Non-pigmented ciliary epithelial cell (primary cell): ENCODE data around the gene UBN1.

Source experiments
- DNase-seq: peaks from one replicate; pipeline ENCODE4 v3.0.0-alpha.2; 2010; ENCODE audit warnings: low read depth

Gene UBN1

GRCh38 chr16:4825196-4825595, 22.1 kb upstream of the UBN1 start:
- no peak for DNase-seq

DNA sequence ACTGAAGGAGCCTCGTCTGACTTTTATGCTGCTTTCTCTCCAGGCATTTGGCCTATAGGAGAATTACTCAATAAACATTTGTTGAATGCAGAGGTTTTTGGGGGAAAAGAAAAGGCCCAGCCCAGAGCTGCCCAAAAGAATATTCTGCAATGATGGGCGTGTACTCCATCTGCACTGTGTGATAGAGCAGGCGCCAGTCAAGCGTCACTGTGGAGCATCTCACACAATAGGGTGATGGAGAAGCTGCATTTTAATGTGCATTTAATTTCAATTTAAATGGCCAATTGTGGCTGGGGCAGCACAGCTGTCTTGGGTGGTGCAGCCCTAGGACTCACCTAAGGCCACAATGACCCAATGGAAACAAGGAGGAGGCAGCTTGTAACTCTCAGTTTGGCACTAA, 20.8 kb upstream of the UBN1 start:
- DNase-seq: no peak

DNA sequence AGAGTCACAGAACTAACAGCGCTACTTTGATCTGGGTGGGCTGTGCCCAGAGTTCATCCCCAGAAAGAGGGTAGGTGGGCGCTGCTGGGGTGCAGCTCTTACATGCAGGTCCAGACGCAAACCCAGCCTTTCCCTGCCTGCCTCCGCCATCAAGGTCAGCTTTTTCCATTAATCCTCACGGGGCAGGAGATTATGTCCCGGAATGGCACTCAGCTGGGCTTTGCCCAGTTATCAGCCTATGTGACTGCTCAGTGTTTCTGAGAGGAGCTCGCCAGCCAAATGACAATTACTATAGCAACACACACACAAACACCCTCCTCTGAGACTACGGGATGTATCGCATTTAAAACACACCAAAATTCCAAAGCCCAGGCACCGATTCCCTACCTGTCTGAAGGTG, 20.3 kb upstream of the UBN1 start:
- no peak for DNase-seq

DNA sequence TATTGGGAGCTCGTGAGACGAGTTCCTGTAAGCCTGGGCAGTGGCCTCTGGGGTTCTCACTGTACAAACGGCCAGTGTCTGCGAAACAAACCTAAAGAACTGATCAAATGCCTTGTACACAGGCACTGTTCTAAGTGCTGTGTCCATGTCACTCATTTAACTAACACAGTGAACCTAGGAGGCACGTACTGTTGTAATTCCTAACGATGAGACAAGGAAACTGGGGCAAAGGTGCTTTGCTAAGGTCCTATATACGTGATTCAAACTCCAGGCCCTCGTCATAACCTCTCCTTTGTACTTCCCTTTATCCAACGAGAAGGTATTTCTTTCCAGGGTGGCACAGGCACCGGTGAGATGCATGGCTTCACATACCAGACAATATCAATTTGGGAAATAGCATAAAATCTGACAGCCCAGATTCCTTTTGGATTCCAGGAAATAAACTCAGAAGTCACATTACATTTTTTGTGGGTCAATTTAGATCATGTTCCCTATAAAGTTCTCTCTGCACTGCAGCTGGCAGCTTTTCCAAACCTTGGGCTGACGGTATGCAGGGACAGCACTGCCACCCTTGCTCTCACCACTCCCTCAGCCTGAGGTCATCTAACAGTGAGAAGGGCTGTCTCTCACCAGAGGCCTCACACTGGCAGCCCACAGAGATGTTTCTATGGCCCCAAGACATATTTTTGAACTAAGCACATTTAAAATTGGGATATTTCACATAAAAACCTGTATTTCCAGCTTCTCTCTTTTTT, 18.5 kb upstream of the UBN1 start:
- DNase-seq: no peak

DNA sequence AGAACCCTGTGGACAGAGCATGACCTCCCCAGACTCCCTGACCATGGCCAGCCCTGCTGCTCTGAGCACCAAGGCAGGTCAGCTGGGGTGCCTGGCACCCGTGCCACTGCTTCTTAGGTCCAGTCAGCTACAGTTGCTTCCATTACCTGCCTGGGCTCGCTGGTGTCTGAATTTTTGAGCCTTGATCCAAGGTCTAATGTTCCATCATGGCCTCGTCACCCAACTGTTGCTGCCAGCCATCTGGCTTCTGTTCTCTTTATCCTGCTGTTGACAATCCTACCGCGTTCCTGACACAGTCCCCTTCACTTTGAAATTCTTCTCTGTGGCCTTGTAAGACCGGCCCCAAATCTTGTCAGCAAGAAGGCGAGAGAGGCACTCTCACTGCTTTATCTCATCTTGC, 16.9 kb upstream of the UBN1 start:
- no peak for DNase-seq

GRCh38 chr16:4831616-4832015, 15.7 kb upstream of the UBN1 start:
- no peak for DNase-seq

DNA sequence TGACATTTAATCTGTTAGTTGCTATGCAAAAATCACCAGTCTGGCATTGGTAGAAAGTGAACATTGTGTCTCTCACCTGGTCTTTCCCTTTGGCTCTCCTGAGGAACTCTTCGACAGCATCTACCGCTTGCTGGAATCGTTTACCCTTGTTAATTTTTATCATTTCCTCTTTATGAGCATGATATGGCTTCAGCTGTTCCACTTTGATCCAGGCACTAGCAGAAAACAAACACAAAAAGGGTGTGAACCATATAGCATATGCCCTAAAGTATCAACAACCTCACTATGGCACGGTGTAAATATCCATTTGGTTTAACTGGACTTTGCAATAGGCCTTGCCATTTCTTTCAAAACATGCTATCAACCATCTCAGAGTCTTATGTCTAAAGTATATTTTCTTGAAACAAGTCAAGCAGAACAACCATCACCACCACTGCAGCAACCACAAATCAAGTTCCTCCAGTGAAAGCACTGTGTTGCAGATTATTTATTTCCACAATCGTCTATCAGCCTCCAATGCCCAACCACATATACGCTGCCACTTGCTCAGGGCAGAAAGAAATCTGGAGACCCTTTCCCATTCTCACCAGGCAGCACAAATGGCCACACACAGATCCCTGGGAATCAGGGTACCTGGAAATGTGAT, 14.5 kb upstream of the UBN1 start:
- DNase-seq: no peak

DNA sequence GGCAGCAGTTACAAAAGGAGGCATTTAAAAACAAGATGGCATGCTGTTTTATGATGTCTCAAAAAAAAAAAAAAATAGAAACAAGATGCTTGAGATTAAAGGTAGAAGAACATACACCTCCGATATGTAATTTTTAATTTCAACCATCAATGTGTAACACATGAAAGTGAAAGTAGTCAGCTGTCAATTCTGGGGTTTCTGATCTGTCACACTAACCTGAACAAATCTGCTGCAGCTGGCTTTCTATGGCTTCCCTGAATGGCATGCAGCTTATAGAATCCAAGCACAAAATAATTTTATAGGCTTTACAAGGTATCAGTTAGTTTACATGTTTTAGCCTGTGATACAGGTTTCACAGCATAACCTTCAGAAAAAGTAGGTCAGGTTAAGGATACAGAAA, 13.7 kb upstream of the UBN1 start:
- DNase-seq: no peak

GRCh38 chr16:4836727-4837126, 10.6 kb upstream of the UBN1 start:
- DNase-seq: no peak

DNA sequence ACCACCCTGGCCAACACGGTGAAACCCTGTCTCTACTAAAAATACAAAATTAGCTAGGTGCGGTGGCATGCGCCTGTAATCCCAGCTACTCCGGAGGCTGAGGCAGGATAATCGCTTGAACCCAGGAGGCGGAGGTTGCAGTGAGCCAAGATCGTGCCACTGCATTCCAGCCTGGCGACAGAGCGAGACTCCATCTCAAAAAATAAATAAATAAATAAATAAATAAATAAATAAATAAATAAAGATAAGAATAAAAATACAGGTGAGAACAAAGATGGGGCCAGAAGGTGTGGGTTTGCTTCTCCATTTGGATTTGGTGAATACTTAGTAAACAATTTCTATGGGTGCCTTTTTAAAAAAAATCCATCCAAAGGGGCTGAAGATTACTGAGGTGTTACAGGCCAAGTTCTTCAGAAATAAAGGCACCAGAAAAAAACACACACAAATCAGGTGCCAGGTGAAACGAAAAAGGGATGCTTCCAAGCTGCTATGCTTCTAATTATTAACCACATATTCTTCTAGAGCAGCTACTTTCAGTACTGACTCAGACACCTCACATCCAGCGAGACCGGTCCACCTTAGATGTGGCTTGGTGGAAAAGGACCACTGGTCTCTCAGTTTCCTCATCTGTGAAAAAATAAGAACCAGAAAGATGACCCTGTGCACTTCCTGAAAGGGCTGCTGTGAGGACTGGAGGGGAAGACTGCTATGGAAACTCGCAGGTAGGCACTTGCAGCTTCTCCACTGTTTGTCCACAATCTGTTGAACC, 9.4 kb upstream of the UBN1 start:
- no peak for DNase-seq

DNA sequence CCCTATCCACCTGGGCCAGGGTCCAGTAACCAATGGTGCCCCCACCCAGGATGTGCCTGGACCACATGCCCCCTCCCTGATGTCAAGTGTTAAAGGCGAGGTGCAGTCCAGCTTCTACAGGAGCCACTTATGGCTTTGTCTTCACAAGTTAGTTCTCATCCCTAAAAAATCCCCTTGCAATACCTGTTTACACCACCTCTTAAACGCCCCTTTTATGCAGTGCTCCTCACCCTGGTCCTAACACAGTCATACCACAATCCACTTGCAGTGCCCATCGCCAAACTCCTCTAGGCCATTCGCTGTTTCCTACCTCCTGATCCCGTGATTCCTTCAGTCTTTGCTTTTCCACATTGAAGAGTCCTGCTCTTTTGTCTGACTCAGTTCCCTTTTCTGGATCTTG, 7.3 kb upstream of the UBN1 start:
- no peak for DNase-seq

DNA sequence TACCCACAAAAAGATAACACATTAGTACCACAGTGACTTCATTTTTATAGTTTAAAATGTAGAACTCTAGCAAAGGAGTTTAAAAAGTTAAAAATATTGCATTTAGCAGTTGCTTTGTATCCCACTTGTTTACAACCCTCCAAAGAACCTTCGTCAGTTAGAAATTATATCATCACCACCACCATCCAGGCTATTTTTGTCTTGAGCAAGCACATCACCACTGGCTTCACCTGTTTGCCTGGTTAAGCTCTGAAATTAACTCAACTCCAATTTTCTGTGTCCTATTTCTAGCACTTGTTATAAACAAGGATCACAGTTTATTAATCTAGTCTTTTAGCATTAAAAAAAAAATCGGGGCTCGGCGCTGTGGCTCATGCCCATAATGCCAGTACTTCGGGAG, 6.3 kb upstream of the UBN1 start:
- DNase-seq: no peak

DNA sequence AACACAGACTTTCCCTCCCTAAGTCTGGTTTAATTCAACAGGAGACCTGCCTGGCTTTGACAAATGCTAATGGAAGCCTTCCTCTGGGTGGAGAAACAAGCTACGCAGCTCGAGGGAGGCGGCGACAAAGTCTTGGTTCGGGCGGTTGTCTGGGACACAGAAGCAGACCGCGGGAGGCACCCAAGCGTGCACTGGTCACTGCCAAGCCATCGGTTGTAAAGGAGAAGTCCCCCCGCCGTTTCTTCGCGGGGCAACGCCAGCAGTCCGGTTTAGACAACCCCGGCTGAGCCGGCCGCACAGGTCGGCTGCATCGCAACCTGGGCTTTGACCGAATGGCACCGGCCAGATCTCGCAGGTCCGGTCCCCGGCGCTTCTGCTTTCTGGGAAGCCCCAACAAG, 779 bp upstream of the UBN1 start:
- DNase-seq: no peak

DNA sequence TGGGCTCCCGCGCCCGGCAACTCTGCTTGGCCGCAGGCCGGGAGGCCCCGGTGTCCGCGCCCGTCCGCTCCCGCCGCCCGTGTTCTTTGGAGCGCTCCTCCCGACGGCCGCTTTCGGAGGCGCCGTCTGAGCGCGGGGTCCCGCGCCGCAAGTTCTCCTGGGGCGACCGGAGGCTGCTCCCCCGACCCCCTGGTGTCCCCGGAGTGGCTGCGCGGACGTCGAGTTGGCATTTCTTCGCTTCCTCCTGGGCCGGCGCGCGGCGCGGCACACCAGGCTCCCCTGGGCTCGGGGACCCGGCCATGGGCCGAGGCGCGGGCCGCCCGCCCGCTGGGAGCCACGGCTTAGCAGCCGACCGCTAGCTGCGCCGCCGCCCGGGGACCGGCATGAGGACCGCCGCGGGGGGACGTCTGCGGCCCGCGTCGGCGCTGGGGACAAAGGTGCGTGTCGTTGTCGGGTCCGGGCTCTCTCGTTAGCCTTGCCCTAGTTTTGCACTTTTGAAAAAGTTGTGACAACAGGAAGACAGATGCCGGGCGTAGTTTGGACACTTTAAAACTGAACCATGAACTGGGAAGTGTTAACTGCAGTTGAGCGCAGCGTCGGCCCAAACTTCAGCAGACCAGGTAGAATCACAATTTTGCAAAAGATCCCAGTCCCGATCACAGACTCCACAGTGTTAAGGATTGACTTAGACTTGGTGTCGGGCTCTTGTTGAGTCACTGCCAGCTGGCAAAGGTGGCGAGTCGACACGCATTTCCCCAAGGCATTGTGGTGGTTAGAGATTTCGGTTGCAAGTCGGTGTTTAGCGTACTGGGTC, 700 bp downstream of the UBN1 start:
- no peak for DNase-seq

DNA sequence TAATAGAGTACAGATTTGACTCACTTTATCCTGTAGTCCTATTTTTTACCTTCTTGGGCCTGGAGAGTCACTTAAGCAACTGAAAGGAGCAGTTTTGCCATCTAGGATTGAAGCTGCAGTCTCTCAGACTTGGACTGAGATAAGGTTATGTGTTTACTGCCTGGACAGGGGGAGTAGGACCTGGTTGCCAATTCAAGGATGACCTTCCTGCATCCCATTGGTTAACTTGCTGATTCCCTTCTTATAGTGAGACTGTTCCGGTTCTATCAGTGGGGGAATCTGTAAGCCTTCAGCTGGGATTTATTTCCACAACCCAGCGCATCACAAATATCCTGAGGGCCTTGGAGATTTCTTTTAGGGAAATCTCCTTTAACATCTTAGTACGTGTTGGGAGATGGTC, 2.9 kb downstream of the UBN1 start:
- DNase-seq: no peak

DNA sequence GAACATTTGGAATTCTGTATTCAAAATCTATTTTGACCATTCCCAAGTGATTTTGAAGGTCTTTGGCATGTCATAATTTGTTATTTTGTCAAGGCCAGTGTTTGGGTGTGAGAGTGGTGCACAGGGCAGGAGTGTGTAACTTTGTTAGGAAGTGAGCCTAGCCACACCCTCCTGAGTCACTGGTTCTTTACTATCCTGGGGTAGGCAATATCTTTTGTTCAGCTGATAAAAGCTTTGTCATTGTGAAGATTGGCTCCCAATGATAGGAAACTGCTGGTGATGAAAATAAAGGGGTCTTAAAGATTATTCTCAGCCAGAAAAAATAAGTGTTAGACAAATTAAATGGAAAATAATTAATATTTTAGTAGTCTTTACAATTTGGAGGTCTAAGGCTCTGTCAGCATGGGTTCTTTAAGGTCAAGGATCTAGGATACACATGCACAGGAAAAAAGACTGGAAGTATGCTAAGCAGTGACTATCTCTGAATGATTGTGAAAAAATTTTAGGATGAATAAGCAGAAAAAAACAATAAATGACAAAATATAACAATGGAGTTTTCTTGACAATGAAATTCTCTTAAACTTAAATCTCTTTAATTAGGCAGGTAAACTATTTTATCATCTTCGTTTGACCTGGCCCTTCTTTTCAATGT, 5.1 kb downstream of the UBN1 start:
- no peak for DNase-seq

DNA sequence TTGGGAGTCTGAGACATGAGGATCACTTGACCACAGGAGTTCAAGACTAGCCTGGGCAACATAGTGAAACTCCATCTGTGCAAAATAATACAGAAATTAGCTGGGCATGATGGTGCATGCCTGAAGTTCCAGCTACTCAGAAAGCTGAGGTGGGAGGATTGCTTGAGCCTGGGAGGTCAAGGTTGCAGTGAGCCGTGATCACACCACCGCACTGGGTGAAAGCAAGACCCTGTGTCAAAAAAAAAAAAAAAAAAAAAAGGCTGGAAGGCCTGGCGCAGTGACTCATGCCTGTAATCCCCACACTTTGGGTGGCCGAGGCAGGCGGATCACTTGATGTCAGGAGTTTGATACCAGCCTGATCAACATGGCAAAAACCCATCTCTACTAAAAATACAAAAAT, 8.1 kb downstream of the UBN1 start:
- DNase-seq: no peak

- no peak for DNase-seq
Measured at GRCh38 chr16:4855804-4856203, 8.5 kb downstream of the UBN1 start.

GRCh38 chr16:4859190-4859899, 12.1 kb downstream of the UBN1 start:
- no peak for DNase-seq

GRCh38 chr16:4859900-4860255, 12.6 kb downstream of the UBN1 start:
- no peak for DNase-seq

- DNase-seq: no peak
Measured at GRCh38 chr16:4860727-4861342, 13.6 kb downstream of the UBN1 start.
